HT1080 (cell line): ENCODE results near the gene LDLRAD3. TPM values are rescaled to one million over a fixed set of nuclear protein-coding genes. Genes with fewer than 3 reads are reported as not detected.

Experiments used
- DNase-seq: peaks from one replicate; pipeline ENCODE4 v3.0.0-alpha.2; 2015; ENCODE audit warnings: low read depth
- total RNA-seq: library from RNA; depleted of rRNA; stranded (reverse); fragments of >200 nt; shearing (Covaris generic); gene quantifications from 2 replicates; pipeline ENCODE4 v1.2.3, GENCODE V29; 2014

Gene LDLRAD3
- total RNA-seq, 1 experiment from 2014 or later, result 14.5 TPM

- DNase-seq, result no peak
These were observed 10.3 kb downstream of the LDLRAD3 start for GRCh38 chr11:35954205-35954604.

DNA sequence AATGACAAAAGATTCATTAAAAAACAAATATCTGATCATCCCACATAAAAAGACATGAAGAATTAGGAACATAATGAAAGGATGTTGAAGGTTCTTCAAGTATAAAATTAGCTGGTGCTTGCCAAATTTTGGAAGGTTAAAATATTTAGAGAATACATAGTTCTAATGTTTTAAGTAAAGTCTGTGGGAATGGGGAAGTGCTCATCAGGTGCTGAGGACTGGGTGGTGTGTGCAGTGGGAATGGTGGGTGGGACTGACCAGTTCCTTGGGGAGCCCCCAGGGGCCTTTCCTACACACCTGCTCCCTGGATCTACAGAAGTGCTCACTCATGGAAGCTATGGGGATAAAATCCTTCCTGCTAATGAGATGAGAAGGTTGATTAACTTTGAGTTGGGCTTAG, 11.8 kb downstream of the LDLRAD3 start:
- no peak for DNase-seq

GRCh38 chr11:35962369-35963138, 18.7 kb downstream of the LDLRAD3 start:
- DNase-seq, result no peak

DNA sequence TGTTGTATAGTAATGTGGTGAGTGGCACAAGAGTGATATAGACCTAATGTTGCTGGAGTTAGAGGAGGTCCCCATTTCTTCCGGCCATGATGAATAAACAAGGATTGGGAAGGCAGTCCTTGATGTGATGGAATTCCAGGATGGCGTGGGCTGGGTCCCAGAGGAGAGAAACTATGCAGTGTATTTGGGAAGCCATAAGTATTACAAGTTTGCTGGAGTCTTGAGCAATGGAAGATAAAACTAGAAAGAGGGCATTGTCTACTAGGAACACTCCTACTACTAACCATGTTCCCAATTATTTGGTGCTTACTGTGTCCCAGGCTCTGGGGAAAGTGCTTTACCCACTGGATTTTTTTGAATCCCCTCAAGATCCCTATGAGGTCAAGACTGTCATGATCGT, 20.0 kb downstream of the LDLRAD3 start:
- DNase-seq, result no peak

GRCh38 chr11:35964841-35965240, 21.0 kb downstream of the LDLRAD3 start:
- DNase-seq, result no peak

DNA sequence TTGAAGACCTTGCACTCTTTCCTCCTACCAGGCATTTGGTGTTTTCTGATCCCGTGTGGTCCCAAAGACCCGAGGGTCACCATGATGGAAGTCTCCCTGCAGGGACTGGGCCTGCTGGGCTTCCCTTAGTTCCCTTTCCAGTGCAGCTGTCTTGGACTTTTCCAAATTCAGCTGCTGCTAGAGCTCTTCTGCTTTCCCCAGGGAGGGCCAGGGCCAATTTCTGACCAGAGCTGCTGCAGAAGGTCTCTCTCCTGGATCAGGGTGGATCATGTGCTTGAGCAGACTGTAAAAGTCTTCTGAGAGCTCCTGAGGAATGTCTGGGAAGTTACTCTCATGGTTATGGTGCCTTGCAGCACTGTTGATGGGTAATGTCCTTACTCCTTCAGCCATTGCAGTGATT, 23.2 kb downstream of the LDLRAD3 start:
- no peak for DNase-seq

- no peak for DNase-seq
These were observed 24.7 kb downstream of the LDLRAD3 start for GRCh38 chr11:35968386-35969088.

- no peak for DNase-seq
These were observed 25.5 kb downstream of the LDLRAD3 start for GRCh38 chr11:35969089-35970042.

DNA sequence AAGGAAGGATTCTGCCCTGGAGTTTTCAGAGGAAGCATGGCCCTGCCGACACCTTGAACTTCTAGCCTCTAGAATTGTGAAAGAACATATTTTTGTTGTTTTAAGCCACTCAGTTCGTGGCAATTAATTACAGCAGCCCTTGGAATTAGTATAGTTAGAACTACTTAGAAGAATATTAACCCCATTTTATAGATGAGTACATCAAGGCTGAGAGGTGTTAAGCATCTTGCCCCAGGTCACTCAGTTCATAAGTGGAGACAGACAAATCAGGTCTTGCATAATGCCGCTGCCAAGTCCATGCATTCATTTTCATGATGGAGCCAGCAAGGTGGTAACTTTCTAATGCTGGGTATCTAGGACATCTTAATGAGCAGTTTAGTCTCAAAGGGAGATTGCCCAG, 26.6 kb downstream of the LDLRAD3 start:
- DNase-seq, result no peak

GRCh38 chr11:35971841-35972422, 28.1 kb downstream of the LDLRAD3 start:
- DNase-seq, result no peak

DNA sequence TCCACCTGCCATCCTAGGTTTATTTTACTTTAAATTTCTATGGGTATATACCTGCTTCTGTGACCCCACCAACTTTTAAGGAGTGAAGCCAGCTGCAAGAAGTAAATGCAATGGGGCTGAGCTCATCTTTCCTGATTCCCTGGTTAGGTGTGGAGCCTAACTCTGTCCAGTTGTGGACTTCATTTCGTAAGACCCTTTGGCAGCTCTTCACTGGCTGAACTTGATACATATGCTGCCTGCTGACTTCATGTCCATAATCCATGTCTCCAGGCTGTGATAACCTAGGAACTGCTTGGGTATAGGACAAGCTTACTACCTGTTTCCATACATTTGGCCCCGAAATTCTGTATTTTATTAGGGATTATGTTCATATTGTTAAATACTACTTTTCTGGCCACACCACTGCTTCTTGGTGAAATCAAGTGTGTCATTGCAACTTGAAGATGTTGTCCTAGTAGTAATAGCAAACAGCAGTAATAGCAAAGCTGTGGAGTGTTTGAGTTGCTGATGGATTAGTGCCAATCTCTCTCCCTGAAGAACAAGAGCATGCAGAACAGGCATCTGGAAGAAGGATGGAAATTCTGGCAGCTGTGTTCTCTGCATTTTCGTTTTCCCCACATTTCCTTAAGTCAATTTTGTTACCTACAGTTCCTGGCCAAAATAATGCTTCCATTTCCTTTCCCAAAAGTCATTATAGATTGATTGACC, 31.2 kb downstream of the LDLRAD3 start:
- no peak for DNase-seq

DNA sequence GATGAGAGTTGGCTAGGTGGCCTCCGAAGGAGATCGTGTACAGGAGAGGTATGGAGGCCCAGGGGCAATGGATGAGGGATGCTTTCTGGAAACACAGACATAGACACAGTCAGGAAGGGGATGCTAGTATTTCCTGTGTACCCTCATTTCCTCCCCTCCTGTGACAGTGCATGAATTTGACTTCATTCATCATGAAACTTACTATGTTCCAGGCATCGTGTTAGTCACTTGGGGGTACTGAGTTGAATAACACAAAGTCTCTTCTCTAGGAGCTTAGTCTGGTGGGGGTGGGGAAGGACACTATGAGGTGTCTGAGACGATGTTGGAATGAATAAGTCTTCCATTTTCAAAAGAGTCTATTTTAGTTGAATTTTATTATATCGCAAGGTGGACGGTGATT, 32.6 kb downstream of the LDLRAD3 start:
- no peak for DNase-seq

- no peak for DNase-seq
These were observed 34.3 kb downstream of the LDLRAD3 start for GRCh38 chr11:35978183-35978582.

- DNase-seq, result no peak
These were observed 35.0 kb downstream of the LDLRAD3 start for GRCh38 chr11:35978891-35979290.

- DNase-seq, result no peak
These were observed 37.0 kb downstream of the LDLRAD3 start for GRCh38 chr11:35980686-35981390.

- DNase-seq, result no peak
These were observed 37.7 kb downstream of the LDLRAD3 start for GRCh38 chr11:35981581-35981980.

DNA sequence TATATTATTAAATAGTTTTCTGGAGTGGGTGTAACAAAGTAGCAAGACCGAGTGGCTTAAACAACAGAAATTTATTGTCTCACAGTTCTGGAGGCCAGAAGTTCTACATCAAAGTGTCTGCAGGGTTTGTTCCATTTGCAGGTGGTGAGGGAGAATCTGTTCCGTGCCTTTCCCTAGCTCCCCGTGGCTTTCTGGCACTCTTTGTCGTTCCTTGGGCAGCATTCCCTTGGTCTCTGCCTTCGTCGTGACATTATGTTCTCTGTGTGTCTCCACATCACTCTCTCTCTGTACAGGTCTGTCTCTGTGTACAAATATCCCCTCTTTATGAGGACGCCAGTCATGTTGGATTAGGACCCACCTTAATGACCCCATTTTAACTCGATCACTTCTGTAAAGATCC, 38.2 kb downstream of the LDLRAD3 start:
- DNase-seq, result no peak

GRCh38 chr11:35983981-35984380, 40.1 kb downstream of the LDLRAD3 start:
- no peak for DNase-seq

- no peak for DNase-seq
These were observed 43.1 kb downstream of the LDLRAD3 start for GRCh38 chr11:35986947-35987346.

DNA sequence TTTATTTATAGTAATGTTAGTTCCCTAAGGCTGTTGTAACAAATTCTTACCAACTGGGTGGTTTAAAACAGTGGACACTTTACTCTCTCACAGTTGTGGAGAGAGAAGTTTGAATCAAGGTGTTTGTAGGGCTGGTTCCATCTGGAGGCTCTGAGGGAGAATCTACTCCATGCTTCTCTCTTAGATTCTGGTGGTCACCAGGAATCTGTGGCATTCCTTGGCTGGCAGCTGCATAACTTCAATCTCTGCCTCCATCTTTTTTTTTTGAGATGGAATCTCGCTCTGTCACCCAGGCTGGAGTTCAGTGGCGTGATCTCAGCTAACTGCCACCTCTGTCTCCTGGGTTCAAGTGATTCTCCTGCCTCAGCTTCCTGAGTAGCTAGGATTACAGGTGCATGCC, 46.3 kb downstream of the LDLRAD3 start:
- DNase-seq, result no peak
